IMR-90 (cell line): Measurements from ENCODE around the gene FAM174C. TPM values are rescaled to one million over a fixed set of nuclear protein-coding genes. Genes with fewer than 3 reads are reported as not detected.

Experiments used
- ATAC-seq: fragments of 200-7000 bp; cut with Tn5 transposase; 2 replicates; pipeline ENCODE4 v1.9.1; 2020; ENCODE audit warnings: low read depth, mild to moderate bottlenecking, moderate library complexity
- BruUV-seq: library from RNA; stranded (reverse); fragments of 400-500 nt; replicated peaks from 2 replicates; lab custom pipeline; 2021; lab: Mats Ljungman, UMichigan
- CTCF ChIA-PET: fragments of 300-600 bp; formaldehyde crosslinking; extraction: SDS; loops from one replicate; lab custom pipeline; 2021; ENCODE audit warnings: antibody characterized with exemption; lab: Yijun Ruan, JAX
- POLR2A ChIA-PET: fragments of 300-600 bp; sonication (Branson Sonifier 250); formaldehyde crosslinking; loops from one replicate; lab custom pipeline; 2022; ENCODE audit warnings: antibody characterized with exemption; ENCODE audit not compliant: unreplicated experiment; lab: Charles Lee
- DNase-seq: peaks from one replicate; pipeline ENCODE4 v3.0.0; 2013
- H2AFZ ChIP-seq: replicated peaks from 2 replicates; pipeline ENCODE3; 2013; ENCODE audit warnings: low read length, mild to moderate bottlenecking; ENCODE audit not compliant: poor library complexity
- H2AK5ac ChIP-seq: 2 replicates; pipeline ENCODE4 v1.6.1; 2013; ENCODE audit warnings: low read depth, low read length, inconsistent platforms
- H2AK9ac ChIP-seq: replicated peaks from 2 replicates; pipeline ENCODE3; 2013; ENCODE audit warnings: mild to moderate bottlenecking, low read depth, low read length, moderate library complexity; ENCODE audit not compliant: poor library complexity
- H2BK120ac ChIP-seq: 2 replicates; pipeline ENCODE4 v1.6.1; 2013; ENCODE audit warnings: low read depth, low read length, inconsistent platforms
- H2BK15ac ChIP-seq: 3 replicates; pipeline ENCODE4 v1.6.1; 2013; ENCODE audit warnings: low read depth, low read length, inconsistent platforms
- H2BK20ac ChIP-seq: 2 replicates; pipeline ENCODE4 v1.6.1; 2013; ENCODE audit warnings: low read depth, mild to moderate bottlenecking, inconsistent platforms, low read length, moderate library complexity
- H2BK5ac ChIP-seq: 2 replicates; pipeline ENCODE4 v1.6.1; 2013; ENCODE audit warnings: mild to moderate bottlenecking, low read depth, low read length, inconsistent platforms; ENCODE audit not compliant: poor library complexity, severe bottlenecking
- H3K14ac ChIP-seq: replicated peaks from 2 replicates; pipeline ENCODE4 v1.6.1; 2013; ENCODE audit warnings: low read depth, low read length, inconsistent platforms
- H3K18ac ChIP-seq: 2 replicates; pipeline ENCODE4 v1.6.1; 2013; ENCODE audit warnings: low read depth, low read length, control low read depth
- H3K23ac ChIP-seq: 2 replicates; pipeline ENCODE4 v1.6.1; 2013; ENCODE audit warnings: low read depth, low read length, inconsistent platforms
- H3K27ac ChIP-seq: 2 replicates; pipeline ENCODE4 v1.5.1; 2013; ENCODE audit warnings: mild to moderate bottlenecking, control low read depth, low read length; ENCODE audit not compliant: insufficient read depth
- H3K27me3 ChIP-seq: 2 replicates; pipeline ENCODE4 v1.6.1; 2013; ENCODE audit warnings: low read length; ENCODE audit not compliant: control insufficient read depth, insufficient read depth
- H3K36me3 ChIP-seq: 2 replicates; pipeline ENCODE4 v1.6.1; 2013; ENCODE audit warnings: low read length, mixed read lengths; ENCODE audit not compliant: control insufficient read depth, insufficient read depth
- H3K4ac ChIP-seq: 2 replicates; pipeline ENCODE4 v1.6.1; 2013; ENCODE audit warnings: low read depth, low read length, inconsistent platforms
- H3K4me1 ChIP-seq: 2 replicates; pipeline ENCODE4 v1.6.1; 2013; ENCODE audit warnings: low read length, mixed read lengths; ENCODE audit not compliant: control insufficient read depth, insufficient read depth
- H3K4me2 ChIP-seq: 2 replicates; pipeline ENCODE4 v1.6.1; 2013; ENCODE audit warnings: low read depth, mild to moderate bottlenecking, control low read depth, low read length, moderate library complexity
- H3K4me3 ChIP-seq: 2 replicates; pipeline ENCODE4 v1.5.1; 2013; ENCODE audit warnings: low read depth, mild to moderate bottlenecking, control low read depth, low read length, moderate library complexity; ENCODE audit not compliant: insufficient read depth
- H3K56ac ChIP-seq: 2 replicates; pipeline ENCODE4 v1.6.1; 2013; ENCODE audit warnings: low read length, inconsistent platforms; ENCODE audit not compliant: insufficient read depth; ENCODE audit errors: extremely low read depth
- H3K79me1 ChIP-seq, 2 experiments: 2 replicates each; pipeline ENCODE4 v1.6.1; 2013; ENCODE audit warnings: low read length in 2 of 2, inconsistent platforms in 1 of 2, low read depth in 1 of 2
- H3K9ac ChIP-seq: 2 replicates; pipeline ENCODE4 v1.6.1; 2013; ENCODE audit warnings: low read depth, low read length, control low read depth
- H3K9me1 ChIP-seq: 2 replicates; pipeline ENCODE4 v1.6.1; 2013; ENCODE audit warnings: low read length, inconsistent platforms; ENCODE audit not compliant: insufficient read depth
- H3K9me3 ChIP-seq: 2 replicates; pipeline ENCODE4 v1.6.1; 2013; ENCODE audit warnings: low read length; ENCODE audit not compliant: control insufficient read depth, insufficient read depth
- H4K20me1 ChIP-seq: 2 replicates; pipeline ENCODE4 v1.6.1; 2013; ENCODE audit warnings: low read length, inconsistent platforms; ENCODE audit not compliant: insufficient read depth
- H4K5ac ChIP-seq: 2 replicates; pipeline ENCODE4 v1.6.1; 2013; ENCODE audit warnings: mild to moderate bottlenecking, low read depth, low read length, control low read depth
- H4K8ac ChIP-seq, 2 experiments: 2 replicates each; pipeline ENCODE4 v1.6.1; 2013; ENCODE audit warnings: low read depth in 2 of 2, low read length in 2 of 2, control low read depth in 1 of 2, inconsistent platforms in 1 of 2
- H4K91ac ChIP-seq: 2 replicates; pipeline ENCODE4 v1.6.1; 2013; ENCODE audit warnings: low read depth, low read length, inconsistent platforms; ENCODE audit not compliant: insufficient read depth
- BHLHE40 ChIP-seq: fragments of 150-350 bp; IDR thresholded peaks from 2 replicates; pipeline ENCODE4 v1.6.1; 2016; ENCODE audit warnings: mild to moderate bottlenecking, low read depth, low read length
- CEBPB ChIP-seq: IDR thresholded peaks from 2 replicates; pipeline ENCODE4 v1.6.1; 2012; ENCODE audit warnings: low read depth, low read length, improper control_type of control experiment
- CHD1 ChIP-seq: IDR thresholded peaks from 2 replicates; pipeline ENCODE4 v1.6.1; 2012; ENCODE audit warnings: low read depth, low read length, improper control_type of control experiment
- CTCF ChIP-seq: conservative IDR thresholded peaks from 2 replicates; pipeline ENCODE4 v1.5.1; 2012; ENCODE audit warnings: mild to moderate bottlenecking, low read depth, low read length, improper control_type of control experiment
- ELK1 ChIP-seq: fragments of 150-350 bp; IDR thresholded peaks from 2 replicates; pipeline ENCODE4 v1.6.1; 2016; ENCODE audit warnings: low read depth, mild to moderate bottlenecking, low read length, moderate library complexity, borderline replicate concordance
- FOS ChIP-seq: fragments of 150-350 bp; IDR thresholded peaks from 2 replicates; pipeline ENCODE4 v1.6.1; 2016; ENCODE audit warnings: low read depth, low read length
- MAFK ChIP-seq: IDR thresholded peaks from 2 replicates; pipeline ENCODE4 v1.6.1; 2012; ENCODE audit warnings: low read depth, low read length, improper control_type of control experiment
- MAZ ChIP-seq: IDR thresholded peaks from 2 replicates; pipeline ENCODE4 v1.6.1; 2012; ENCODE audit warnings: low read depth, mild to moderate bottlenecking, low read length, improper control_type of control experiment, moderate library complexity, borderline replicate concordance
- MXI1 ChIP-seq: IDR thresholded peaks from 2 replicates; pipeline ENCODE4 v1.6.1; 2012; ENCODE audit warnings: low read depth, mild to moderate bottlenecking, low read length, moderate library complexity, borderline replicate concordance
- NFE2L2 ChIP-seq: fragments of 150-350 bp; IDR thresholded peaks from 2 replicates; pipeline ENCODE4 v1.6.1; 2016; ENCODE audit warnings: low read depth, mild to moderate bottlenecking, low read length
- POLR2A ChIP-seq: IDR thresholded peaks from 2 replicates; pipeline ENCODE4 v1.6.1; 2012; ENCODE audit warnings: mild to moderate bottlenecking, low read depth, low read length
- RAD21 ChIP-seq: IDR thresholded peaks from 2 replicates; pipeline ENCODE4 v1.6.1; 2012; ENCODE audit warnings: low read length, improper control_type of control experiment
- RCOR1 ChIP-seq: IDR thresholded peaks from 2 replicates; pipeline ENCODE4 v1.6.1; 2012; ENCODE audit warnings: mild to moderate bottlenecking, low read length, improper control_type of control experiment; ENCODE audit not compliant: insufficient replicate concordance
- RFX5 ChIP-seq: IDR thresholded peaks from 2 replicates; pipeline ENCODE4 v1.8.0; 2012; ENCODE audit warnings: low read depth, mild to moderate bottlenecking, low read length, moderate library complexity
- SMC3 ChIP-seq: fragments of 150-350 bp; IDR thresholded peaks from 2 replicates; pipeline ENCODE4 v1.6.1; 2016; ENCODE audit warnings: low read depth, mild to moderate bottlenecking, antibody characterized with exemption, low read length, moderate library complexity
- WGBS, 2 experiments: methylation state at CpG; one replicate each; pipeline versions ENCODE4 v1.1.5 to v1.1.7; 2013; ENCODE audit warnings: missing lambda C conversion rate in 2 of 2; ENCODE audit not compliant: insufficient read length in 1 of 2; ENCODE audit errors: extremely low coverage in 2 of 2; 5-methylcytosine and 5-hydroxymethylcytosine counted together
- dilution Hi-C: fragments of 300-500 bp; cut with HindIII; formaldehyde crosslinking; loops from one replicate; pipeline ENCODE4 v1.14.3; 2018; ENCODE audit warnings: low sequenced_read_pairs; ENCODE audit not compliant: unreplicated experiment
- in situ Hi-C: fragments of 300-500 bp; cut with MboI; formaldehyde crosslinking; loops from 3 replicates; pipeline ENCODE4 v1.14.3; 2019; ENCODE audit warnings: low sequenced_read_pairs, inconsistent platforms, mixed read lengths
- intact Hi-C: fragments of 100-400 bp; cut with micrococcal nuclease; formaldehyde crosslinking; loops from 2 replicates; pipeline ENCODE4 v1.10.0; 2022
- polyA plus RNA-seq, 3 experiments: library from polyadenylated mRNA; depleted of rRNA; stranded (reverse); fragments of >200 nt; gene quantifications; 2 replicates each; pipeline ENCODE4 v1.2.3, GENCODE V29; 2012; ENCODE audit warnings: low replicate concordance in 1 of 3
- total RNA-seq: library from RNA; depleted of rRNA; stranded (reverse); fragments of >200 nt; gene quantifications from 2 replicates; pipeline ENCODE4 v1.2.3, GENCODE V29; 2012

The FAM174C gene
- total and polyA plus RNA-seq, 2 of the 4 experiments (the other 2 are of a cell fraction) = 7.5 to 61.8 TPM

GRCh38 chr19:1284979-1285736, 9.8 kb downstream of the FAM174C start:
- dilution Hi-C loops (no loop called here), in situ Hi-C loops (loop anchor here (5.0 kb wide), 1 partner anchor 77 kb away; no protein-coding TSS in a partner anchor)
- TF ChIP-seq RFX5 (no peak), POLR2A (no peak), BHLHE40 (no peak), NFE2L2 (no peak), MXI1 (no peak), SMC3 (no peak), MAZ (no peak), CHD1 (no peak), CEBPB (no peak), MAFK (no peak), RCOR1 (no peak), CTCF (no peak), ELK1 (no peak), FOS (no peak), RAD21 (no peak)

More at GRCh38 chr19:1284979-1285736, 9.8 kb downstream of the FAM174C start:
- intact Hi-C loops = loop anchor here (2.0 kb wide), 1 partner anchor 94 kb away; no protein-coding TSS in a partner anchor
- Histone ChIP-seq H2AFZ (peak overlapping the region; percentile 14), H3K23ac (no peak overlapping the region), H4K8ac (no peak overlapping the region), H3K56ac (no peak overlapping the region), H2AK9ac (peak overlapping the region; percentile 37), H2AK5ac (no peak overlapping the region), H3K4me3 (no peak overlapping the region), H3K4me1 (no peaks in the 10 kb centered on the region), H3K4ac (no peak overlapping the region), H3K4me2 (no peak overlapping the region), H3K27me3 (peaks cover 41% of the 10 kb centered on the region), H3K18ac (no peak overlapping the region), H4K5ac (no peak overlapping the region), H3K14ac (no peak overlapping the region), H4K20me1 (peaks cover 8% of the 10 kb centered on the region), H3K9ac (no peak overlapping the region), H3K79me1 (peaks cover 0 to 3% of the 10 kb centered on the region in 2 experiments; a peak in 1 of 4 replicates), H3K9me3 (no peaks in the 10 kb centered on the region), H2BK120ac (no peak overlapping the region), H3K9me1 (no peaks in the 10 kb centered on the region), H2BK20ac (no peak overlapping the region), H2BK15ac (no peak overlapping the region), H2BK5ac (no peak overlapping the region), H4K91ac (no peak overlapping the region), H3K27ac (no peak overlapping the region), H3K36me3 (no peaks in the 10 kb centered on the region)
- CTCF ChIA-PET = no interaction called here
- no peak for ATAC-seq
- DNase-seq = no peak
- POLR2A ChIA-PET = no interaction called here
- no TSS peak for BruUV-seq
- WGBS, 2 experiments = 23% methylated on average over 16 of the region's 51 CpGs; no CpG with 5 or more reads in 1 of the 2 experiments
